Spleen (tissue), 7 donors: ENCODE results near the gene TRMT2B.

Experiments used
- CTCF ChIP-seq, 11 experiments: fragments of 200-600 bp in 7 of 11; fragments of 450-650 bp in 4 of 11; sonication (generic) in 4 of 11; IDR thresholded peaks in 8 of 11; conservative IDR thresholded peaks in 3 of 11; 1 replicate in 7 of 11; 2 replicates in 4 of 11; pipeline versions ENCODE4 v1.4.0 to v1.8.0; 2016 to 2021; ENCODE audit warnings: antibody characterized with exemption in 11 of 11, inconsistent platforms in 4 of 11, mild to moderate bottlenecking in 1 of 11
- POLR2A ChIP-seq, 3 donors: fragments of 450-650 bp; IDR thresholded peaks; one replicate each; pipeline ENCODE4 v1.5.1; 2017; ENCODE audit warnings: antibody characterized with exemption in 3 of 3, mild to moderate bottlenecking in 1 of 3
- donor health status: DM: no; HTN: no; CAD: no; lungs with moderate emphysema.
- donor health status: DM: no; HTN: no; CAD: no.
- donor health status: DM: no; HTN: no; CAD: no.

DNA sequence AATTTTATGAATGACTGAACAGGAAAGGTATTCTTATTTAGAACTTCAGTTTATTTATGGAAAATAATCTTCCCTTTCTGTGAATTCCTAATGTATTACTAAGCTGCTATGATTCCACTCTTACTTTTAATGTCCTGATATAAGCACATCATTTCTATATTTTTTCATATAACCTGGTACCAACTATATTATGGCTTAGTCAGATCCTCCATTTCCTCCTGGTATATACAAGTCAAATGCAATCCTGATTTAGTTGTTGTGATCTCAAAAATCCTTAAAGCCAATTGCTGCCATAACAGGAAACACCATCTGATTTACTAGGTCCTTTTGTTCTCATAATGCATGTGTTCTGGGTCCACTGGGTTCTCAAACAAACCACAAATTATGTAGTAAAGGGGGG lies 26.8 kb downstream of the TRMT2B start:
- TF ChIP-seq CTCF (IDR thresholded peaks at IDR 0.05 in 8 of 11, conservative IDR thresholded peaks at IDR 0.05 in 3 of 11) (no peak), POLR2A (IDR thresholded peaks at IDR 0.05) (no peak)
